GM19467 (cell line): Measurements from ENCODE around the gene ERMN.

Experiments
- ATAC-seq: cut with Tn5 transposase; IDR thresholded peaks from one replicate; pipeline ENCODE4 v1.9.1; 2021; ENCODE audit warnings: mild to moderate bottlenecking, moderate library complexity; ENCODE audit not compliant: unreplicated experiment

The ERMN gene

GRCh38 chr2:157333304-157334047 lies 7.9 kb upstream of the ERMN start:
- no peak for ATAC-seq

GRCh38 chr2:157329524-157329923 lies 3.9 kb upstream of the ERMN start:
- no peak for ATAC-seq

GRCh38 chr2:157327621-157328500 lies 2.2 kb upstream of the ERMN start:
- ATAC-seq = peak; percentile 99

GRCh38 chr2:157327200-157327599 lies 1.6 kb upstream of the ERMN start:
- ATAC-seq = peak; percentile 21

- no peak for ATAC-seq
Measured at GRCh38 chr2:157326698-157327097, 1.1 kb upstream of the ERMN start.

GRCh38 chr2:157324331-157324843 lies 1.2 kb downstream of the ERMN start:
- no peak for ATAC-seq

- no peak for ATAC-seq
Measured at GRCh38 chr2:157322432-157322831, 3.2 kb downstream of the ERMN start.

GRCh38 chr2:157321466-157321865 lies 4.2 kb downstream of the ERMN start:
- no peak for ATAC-seq

GRCh38 chr2:157320409-157320808 lies 5.2 kb downstream of the ERMN start:
- no peak for ATAC-seq

- ATAC-seq = no peak
Measured at GRCh38 chr2:157319795-157320194, 5.8 kb downstream of the ERMN start.

- ATAC-seq = no peak
Measured at GRCh38 chr2:157318884-157319283, 6.7 kb downstream of the ERMN start.

GRCh38 chr2:157315901-157316300 lies 9.7 kb downstream of the ERMN start:
- no peak for ATAC-seq

GRCh38 chr2:157312866-157313486 lies 12.6 kb downstream of the ERMN start:
- no peak for ATAC-seq

GRCh38 chr2:157311706-157312105 lies 13.9 kb downstream of the ERMN start:
- ATAC-seq = no peak

GRCh38 chr2:157309878-157310277 lies 15.7 kb downstream of the ERMN start:
- ATAC-seq = no peak

- ATAC-seq = no peak
Measured at GRCh38 chr2:157307021-157307420, 18.6 kb downstream of the ERMN start.

GRCh38 chr2:157305723-157306110 lies 19.9 kb downstream of the ERMN start:
- no peak for ATAC-seq

GRCh38 chr2:157304811-157305722 lies 20.6 kb downstream of the ERMN start:
- ATAC-seq = no peak

GRCh38 chr2:157303612-157304011 lies 22.0 kb downstream of the ERMN start:
- ATAC-seq = no peak

- peak; percentile 75 for ATAC-seq
Measured at GRCh38 chr2:157302492-157303099, 23.0 kb downstream of the ERMN start.
